ENCODE results near the gene DOC2B. TPM values are rescaled to one million over a fixed set of nuclear protein-coding genes. Genes with fewer than 3 reads are reported as not detected.
"Not testable (repeated sequence)": the region's sequence is repeated elsewhere in the genome, so short reads cannot be mapped to it uniquely, and the experiment has no call there.

The DOC2B gene
- total RNA-seq (2014; rRNA removed; shearing (Covaris generic)): 0.97 TPM in 1 of 2 replicates, not detected in the other

DNA sequence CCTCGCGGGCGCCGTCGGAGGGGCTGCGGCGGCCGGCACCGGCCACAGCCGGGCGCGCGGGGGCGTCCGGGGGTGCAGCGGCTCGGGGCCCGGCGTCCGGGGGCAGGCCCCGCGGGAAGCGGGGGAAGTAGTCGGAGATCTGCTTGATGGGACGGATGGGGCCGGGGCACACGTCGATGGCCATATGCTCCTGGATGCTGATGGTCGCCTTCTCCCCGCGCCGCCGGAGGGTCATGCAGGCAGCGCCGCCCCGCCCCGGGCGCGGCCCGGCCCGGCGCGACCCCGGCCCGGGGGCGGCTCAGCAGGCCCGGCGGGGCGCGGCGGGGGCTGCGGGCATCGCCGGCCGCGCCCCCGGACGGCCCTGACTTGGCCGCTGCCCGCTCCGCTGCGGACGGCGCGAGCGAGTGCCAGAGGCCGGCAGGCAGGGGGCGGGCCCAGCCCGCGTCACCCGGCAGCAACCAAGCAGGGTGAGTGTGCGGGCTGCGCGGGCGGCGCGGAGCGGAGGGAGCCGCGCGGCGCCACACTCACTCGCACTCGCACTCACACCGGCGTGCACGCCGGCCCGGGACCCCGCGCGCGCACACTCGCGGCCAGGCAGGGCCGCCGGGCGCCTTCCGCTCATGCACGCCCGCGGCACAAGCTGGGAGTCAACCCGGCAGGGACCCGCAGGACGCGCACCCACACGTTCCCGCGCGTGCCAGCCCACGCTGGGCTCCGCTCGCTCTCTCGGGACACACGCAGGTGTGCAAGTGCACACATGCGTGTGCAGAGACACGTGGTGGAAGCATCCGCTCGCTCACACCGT is at the start of gene DOC2B:
DOC2B (minus strand) TSS at position 406 of the 805 bp plus-strand sequence; CDS start at position 235, 171 bp downstream.
- no peak for DNase-seq (ENCODE audit: low spot score)

DNA sequence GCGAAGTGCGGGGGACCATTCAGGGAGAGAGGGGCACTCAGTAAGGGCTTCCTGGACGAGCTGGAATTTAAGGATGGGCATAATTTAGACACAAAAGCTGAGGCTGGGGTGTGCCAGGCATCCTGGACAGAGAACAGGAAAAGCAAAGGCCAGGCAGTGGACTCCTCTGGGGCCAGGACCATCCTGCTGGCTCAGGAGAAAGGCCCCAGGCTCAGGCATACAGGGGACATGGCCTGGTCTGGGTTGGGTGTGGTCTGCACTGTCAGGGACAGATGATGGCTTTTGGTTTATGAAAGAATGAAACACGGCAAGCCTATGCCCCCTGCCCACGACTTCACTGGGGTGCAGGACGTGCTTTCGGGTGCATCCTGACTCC is 48.9 kb upstream of the DOC2B start:
- DNase-seq (ENCODE audit: low spot score): no peak

DNA sequence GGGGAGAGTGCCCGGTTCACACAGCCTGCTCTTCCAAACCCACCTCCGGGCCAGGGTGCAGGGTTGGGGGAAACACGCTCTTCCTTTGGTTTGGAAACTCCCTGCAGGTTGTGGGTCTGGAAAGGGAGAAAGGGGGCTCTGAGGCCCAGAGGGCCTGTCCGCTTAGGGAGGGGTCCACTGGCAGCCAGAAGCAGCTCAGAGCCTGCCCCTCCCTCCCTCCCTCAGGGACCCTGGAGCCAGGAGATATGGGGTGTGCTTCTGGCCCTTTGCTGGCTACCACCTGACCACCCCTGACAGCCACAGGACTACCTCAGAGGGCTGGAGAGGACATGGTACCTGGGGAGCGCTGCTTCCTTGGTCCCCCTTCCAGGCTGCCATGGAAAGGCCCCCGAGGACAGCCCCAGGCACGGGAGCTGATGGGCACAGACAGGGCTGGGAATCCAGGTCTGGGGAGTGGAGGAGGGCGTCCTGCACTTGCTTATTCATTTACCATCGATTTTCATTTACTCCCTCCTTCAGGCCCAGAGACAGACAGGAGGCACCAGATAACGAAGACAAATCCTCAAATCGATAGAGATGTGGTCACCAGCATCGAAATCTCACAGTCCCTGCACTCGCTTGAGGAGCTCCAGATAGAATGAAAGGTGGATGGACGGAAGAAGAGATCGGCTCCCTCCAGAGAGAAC is 48.4 kb upstream of the DOC2B start:
- DNase-seq (ENCODE audit: low spot score): no peak

DNA sequence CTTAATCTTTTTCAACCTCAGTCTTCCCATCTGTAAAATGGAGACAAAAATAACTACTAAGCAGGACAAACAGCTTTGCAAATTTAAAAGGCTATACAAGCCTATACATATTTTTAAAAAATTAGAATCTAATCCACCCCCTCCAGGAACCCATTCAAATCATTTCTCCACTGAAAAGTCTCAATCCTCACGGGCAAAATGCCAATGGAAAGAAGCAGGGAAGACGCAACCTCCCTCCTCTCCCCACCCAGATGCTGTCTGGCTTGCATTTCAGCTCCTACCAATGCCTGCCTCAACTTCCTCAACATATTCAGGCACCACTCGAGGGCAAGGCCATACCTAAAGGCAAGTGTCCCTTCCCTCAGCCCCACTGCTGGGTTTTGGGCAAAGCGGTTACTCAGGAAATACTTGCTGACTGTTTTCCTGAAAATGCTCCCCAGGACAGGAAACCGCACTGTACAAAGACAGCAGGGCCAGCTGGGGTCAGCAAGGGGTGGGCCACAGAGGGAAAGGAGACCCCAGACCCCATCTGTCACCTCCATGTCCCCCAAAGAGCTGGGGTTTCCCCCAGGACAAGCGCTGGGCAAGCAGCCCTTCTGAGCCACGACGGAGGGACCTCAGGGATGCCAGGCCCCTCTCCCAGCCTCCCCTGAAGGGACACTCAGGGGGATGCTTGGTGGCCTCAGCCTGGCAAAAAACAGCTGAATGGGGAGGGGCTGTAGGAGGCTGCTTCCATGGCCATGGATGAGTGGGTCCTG is 47.7 kb upstream of the DOC2B start:
- DNase-seq (ENCODE audit: low spot score): no peak

DNA sequence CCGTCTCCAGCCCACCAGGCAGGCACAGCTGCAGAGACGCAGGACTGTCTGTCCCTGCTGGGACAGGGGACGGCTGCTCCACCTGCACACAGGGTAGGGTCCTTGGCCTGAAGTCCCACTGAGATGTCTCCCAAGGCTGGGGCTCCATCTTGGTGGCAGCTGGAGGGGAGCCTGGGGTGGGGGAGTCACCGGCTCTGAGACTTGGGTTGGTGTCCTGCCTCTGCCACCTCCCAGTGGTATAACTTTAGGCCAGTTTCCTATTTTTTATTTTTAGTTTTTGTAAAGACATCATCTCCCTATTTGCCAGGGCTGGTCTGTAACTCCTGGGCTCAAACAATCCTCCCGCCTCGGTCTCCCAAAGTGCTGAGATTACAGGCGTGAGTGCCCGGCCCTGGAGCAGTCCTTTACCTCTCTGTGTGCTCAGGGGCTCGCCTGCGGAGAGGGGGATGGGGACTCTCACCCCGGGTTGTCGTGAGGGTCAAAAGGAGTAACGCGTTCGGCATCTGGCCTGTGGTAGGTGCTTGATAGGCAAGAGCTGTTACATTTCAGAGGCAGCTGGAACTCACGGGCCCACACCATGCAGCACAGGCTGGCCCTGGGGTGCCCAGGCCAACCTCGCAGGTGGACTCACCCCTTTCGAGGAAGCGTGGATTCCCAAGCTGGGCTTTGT is 46.6 kb upstream of the DOC2B start:
- DNase-seq (ENCODE audit: low spot score): no peak

DNA sequence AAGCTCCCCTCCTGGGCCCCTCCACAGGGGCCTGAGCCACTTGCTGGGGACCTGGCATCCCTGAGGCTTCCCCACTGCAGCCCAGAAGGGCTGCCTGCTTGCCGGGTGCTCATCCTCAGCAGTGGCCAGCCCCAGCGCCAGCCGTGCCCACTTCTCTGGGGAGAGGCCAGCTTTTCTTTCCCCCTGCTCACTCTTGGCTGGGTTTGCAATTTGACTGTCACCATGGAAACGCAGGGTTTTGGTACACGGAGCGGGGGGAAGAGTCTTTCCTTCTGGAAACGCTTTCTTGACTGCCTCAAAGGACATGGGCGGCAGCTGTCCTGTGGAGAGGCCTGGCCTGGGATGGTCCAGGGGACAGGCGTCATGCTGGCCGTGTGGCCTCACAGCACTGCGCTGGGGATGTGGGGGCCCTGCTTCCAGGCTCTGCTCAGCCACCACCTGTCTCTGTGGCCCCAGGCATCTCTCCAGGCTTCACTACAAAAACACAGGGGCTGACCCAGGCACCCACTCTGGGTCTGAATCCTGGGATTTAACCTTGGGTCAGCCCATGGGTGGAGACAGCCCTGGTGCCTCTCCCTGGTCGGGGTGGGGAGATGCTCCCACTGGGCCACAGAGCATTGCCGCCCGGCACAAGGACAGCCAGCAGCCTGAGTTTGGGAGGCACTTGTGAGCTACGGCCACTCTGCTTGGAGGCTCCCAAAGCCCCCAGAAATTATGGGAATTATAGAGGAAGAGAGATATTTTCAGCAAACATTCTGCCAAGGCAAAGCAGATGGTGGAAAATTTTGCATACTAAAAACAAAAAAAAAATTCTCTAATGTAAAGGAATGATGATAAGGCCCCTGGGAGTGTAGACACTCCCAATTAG is 45.9 kb upstream of the DOC2B start:
- DNase-seq (ENCODE audit: low spot score): no peak

DNA sequence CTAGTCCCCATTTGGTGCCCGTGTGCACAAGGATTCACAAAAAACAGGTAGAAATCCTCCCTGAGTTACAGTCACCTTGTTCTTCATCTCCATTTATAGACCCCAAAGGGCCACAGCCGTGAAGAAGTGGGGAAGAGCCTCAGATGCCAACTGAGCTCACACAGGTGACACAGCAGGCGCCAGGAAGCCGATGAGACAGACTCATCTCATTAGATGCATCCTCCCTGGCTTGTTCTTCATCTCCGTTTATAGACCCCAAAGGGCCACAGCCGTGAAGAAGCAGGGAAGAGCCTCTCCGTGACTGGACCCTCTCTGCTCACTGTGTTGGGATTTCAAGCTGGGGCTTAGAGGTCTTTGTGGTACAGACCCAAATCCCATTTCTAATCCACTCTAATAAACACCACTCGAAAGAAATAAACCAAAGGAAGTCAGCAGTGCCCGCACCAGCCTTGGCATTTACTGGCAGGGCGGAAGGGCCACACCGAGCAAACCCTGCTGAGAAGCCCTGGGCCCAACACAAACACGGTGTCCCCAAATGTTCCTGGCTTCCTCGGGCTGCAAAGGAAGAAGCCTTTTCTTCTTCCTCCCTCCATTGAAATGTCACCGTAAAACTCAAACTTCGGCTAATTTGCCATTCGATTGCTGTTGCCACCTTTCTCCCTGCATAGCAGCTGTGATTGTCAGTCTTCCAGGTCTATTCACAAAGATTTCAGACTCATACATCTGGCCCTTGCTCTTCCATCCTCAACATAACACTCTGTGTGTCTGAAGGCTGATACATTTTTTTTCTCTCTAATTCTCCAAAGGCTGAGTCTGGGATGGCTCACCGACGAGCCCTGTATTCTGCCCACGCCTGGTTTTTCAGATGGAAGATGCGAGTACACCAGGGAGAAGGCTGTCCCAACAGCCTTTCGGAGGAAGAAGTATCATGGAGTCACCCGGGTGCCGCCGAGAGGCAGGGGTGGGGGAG is 44.9 kb upstream of the DOC2B start:
- DNase-seq (ENCODE audit: low spot score): no peak

DNA sequence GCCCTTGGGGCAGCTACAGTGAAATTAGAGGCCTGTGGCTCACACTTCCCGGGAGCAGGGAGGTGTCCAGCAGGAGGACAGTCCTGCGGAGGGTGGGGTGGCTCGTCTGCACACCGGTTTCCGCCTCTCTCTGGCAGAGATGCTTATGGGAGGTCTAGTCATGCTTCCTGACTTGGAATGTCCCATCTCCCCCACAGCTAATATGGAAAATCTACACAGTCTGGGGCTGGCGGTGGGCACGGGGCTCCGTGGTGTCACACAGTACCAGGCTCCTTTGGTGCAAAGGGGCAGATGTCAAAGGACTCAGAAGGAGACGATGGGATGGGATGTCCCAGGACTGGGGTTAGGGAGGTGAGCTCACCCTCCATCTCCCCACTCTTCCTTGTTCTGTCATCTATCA is 44.1 kb upstream of the DOC2B start:
- DNase-seq (ENCODE audit: low spot score): no peak

DNA sequence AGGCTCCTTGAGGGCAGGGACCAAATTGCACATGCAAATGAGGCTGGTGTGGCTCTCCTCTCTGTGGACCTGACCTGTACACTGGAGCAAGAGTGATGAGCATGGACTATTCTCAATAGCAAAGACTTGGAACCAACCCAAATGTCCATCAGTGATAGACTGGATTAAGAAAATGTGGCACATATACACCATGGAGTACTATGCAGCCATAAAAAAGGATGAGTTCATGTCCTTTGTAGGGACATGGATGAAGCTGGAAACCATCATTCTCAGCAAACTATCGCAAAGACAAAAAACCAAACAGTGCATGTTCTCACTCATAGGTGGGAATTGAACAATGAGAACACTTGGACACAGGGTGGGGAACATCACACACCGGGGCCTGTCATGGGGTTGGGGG is 43.1 kb upstream of the DOC2B start:
- DNase-seq (ENCODE audit: low spot score): not testable (repeated sequence)

DNA sequence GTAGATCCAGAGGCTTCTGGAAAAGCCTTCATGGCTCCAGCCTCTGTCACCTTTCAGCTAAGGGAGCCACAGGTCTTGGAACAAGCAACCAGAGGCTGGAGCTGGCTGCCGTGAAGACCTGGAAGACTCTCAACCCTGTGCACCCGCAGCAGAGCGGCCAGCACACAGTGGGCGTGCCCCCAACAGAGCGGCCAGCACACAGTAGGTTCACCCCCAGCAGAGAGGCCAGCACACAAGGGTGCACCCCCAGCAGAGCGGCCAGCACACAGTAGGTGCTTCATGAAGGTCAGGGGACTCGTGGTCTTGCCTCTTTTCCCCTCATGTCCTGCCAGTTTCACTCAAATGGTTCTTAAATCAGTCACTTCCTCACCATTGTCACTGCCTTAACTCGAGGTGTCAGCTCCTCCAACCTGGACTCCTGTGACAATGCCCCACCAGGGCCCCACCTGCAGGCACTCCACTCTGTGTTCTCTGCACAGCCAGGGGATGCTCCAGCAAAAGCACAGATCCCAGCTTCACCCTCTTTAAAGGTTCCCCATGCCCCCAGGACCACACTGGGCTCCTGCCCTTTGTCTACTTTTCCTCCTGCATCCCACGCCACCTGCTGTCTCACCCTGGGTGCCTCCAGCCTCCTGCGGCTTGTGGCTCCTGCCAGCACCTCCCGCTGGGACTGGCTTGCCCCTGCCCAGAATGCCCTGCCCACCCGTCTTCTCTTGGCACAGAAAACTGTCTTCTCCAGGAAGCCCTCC is 42.4 kb upstream of the DOC2B start:
- DNase-seq (ENCODE audit: low spot score): no peak

DNA sequence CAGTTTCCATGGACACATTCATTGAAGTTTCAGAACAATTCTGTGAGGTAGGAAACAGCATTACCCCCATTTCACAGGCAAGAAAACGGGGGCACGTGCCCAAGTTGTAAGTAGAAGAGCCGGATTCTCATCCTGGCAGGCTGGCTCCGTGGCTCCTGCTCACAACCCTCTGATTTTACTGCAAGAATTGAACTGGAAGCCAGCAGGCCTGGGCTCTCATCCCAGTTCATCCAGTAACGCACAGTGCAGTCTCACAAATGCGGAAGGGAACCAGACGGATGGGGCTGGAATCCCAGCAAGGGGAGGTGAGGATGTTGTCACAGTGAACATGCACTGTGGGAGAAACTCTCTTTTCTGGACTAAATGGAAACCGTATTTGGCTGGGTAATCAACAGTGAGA is 40.7 kb upstream of the DOC2B start:
- no peak for DNase-seq (ENCODE audit: low spot score)

DNA sequence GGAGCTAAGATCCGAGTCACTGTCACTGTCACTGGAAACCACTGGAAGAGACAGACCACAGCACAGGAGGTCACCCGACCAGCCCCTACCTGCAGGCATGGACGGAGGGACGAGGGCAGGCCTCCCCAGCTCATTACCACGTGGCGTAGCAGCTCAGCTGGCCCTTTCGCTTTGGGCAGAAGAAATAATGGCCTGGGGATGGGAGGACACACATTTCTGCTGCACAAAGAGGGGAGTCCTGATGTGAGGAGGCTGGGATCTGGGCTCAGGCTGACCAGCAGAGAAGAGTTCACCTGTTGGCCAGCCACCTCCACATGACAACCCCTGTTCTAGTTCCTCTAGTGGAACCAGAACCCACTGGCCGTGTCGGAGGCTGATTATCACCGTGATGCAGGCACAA is 38.2 kb upstream of the DOC2B start:
- no peak for DNase-seq (ENCODE audit: low spot score)

DNA sequence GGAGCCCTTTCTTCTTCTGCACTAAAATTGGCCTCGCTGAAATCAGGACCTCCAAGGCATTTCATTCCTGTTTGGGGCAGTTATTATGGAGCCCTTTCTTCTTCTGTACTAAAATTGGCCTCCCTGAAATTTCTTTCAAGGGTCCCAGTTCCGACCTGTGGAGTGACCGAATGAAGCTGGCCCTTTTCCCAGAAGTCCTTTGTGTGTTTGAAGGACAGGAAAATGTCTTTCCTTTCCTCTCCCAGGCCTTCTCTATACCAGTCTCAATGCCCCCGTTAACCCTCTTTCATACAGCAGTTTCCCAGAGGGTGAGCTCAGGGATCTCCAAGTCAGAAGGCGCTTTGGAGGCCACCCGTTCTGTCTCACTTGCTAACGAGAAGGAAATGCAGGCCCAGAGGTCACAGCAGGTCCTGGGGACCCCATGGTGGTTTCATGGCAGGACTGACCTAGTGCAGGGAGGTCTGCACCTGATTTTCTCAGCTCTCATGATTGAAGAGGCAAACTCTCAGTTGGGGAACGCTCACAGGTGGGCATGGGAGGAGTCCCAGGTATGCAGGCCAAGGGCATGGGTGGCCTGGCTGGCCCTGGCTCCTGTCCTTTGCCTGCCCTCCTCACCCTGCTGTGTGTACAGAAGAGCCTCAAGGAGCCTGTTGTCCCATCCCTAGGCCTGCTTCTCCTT is 37.1 kb upstream of the DOC2B start:
- DNase-seq (ENCODE audit: low spot score): no peak

DNA sequence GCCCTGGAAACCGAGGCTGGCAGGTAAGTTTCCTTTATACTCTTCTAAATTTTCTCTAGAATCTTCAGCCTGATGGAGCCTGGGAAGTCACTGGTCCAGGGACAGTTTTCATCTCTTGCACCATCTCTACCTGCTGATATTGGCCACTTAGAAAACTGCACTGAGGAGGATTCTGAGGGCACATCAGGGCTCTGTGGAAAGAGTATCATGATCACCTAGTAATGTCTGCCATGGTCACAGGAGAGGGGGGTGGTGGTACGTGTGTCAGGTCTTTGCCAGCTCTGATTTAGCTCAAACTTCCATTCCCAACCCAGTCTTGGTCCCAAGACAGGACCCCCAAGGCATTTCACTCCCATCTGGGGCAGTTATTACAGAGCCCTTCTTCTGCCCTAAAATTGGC is 35.2 kb upstream of the DOC2B start:
- DNase-seq (ENCODE audit: low spot score): no peak

DNA sequence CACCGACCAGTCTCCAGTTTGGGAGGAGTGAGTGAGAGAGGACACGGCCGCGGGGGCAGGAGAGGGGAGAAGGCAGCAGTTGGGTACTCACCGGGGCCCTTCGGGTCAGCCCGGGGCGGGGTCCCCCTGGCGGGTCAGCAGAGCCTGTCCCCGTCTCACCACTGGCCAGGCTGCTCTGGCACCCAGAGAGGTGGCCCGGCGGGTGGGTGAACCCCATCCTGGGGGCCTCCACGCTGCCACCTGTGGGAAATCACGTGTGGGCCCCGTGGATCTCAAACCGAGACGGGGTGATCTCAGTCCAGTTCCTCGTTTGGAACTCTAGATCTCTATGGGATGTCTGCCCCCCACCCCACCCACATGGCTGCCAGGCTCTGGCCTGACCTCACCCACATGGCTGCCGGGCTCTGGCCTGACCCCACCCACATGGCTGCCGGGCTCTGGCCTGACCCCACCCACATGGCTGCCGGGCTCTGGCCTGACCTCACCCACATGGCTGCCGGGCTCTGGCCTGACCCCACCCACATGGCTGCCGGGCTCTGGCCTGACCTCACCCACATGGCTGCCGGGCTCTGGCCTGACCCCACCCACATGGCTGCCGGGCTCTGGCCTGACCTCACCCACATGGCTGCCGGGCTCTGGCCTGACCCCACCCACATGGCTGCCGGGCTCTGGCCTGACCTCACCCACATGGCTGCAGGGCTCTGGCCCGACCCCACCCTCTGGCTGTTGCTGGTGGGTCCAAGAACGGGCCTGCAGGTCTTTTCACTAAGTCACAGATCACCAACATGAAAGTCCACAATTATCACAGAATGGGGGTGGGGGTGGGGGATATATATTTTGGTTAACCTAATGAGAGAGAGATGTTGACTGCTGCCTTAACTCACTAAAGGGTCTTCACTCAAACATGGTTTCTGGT is 34.4 kb upstream of the DOC2B start:
- DNase-seq (ENCODE audit: low spot score): not testable (repeated sequence)

DNA sequence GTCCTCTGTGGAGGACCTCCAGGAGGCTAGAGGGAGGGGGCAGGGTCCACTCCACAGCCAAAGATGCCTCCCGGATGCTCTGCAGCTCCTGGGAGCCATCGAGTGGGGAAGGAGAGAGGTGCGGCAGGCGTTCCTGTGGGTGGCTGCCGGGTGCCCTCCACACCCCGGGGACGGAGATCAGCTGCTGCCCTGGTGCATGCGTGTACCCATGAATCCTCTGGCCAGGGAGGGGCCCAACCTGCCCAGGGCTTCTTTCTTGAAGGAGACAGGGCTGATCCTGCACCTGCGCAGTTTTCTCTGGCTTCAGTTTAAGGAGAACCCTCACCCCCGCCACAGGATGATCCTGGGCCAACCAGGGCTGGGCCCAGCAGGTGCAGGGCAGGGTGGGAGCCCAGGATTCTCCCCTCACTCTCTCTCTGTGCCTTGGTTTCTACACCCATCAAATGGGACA is 33.5 kb upstream of the DOC2B start:
- DNase-seq (ENCODE audit: low spot score): no peak

Measured in HT-29 (cell line).